SH-SY5Y (cell line): Measurements from ENCODE around the gene MST1.

Source experiments
- GATA2 ChIP-seq: IDR thresholded peaks from 2 replicates; pipeline ENCODE4 v1.6.1; 2011; ENCODE audit warnings: mild to moderate bottlenecking, low read depth, low read length
- GATA3 ChIP-seq: IDR thresholded peaks from 2 replicates; pipeline ENCODE4 v1.6.1; 2011; ENCODE audit warnings: low read depth, mild to moderate bottlenecking, low read length, moderate library complexity

The MST1 gene

DNA sequence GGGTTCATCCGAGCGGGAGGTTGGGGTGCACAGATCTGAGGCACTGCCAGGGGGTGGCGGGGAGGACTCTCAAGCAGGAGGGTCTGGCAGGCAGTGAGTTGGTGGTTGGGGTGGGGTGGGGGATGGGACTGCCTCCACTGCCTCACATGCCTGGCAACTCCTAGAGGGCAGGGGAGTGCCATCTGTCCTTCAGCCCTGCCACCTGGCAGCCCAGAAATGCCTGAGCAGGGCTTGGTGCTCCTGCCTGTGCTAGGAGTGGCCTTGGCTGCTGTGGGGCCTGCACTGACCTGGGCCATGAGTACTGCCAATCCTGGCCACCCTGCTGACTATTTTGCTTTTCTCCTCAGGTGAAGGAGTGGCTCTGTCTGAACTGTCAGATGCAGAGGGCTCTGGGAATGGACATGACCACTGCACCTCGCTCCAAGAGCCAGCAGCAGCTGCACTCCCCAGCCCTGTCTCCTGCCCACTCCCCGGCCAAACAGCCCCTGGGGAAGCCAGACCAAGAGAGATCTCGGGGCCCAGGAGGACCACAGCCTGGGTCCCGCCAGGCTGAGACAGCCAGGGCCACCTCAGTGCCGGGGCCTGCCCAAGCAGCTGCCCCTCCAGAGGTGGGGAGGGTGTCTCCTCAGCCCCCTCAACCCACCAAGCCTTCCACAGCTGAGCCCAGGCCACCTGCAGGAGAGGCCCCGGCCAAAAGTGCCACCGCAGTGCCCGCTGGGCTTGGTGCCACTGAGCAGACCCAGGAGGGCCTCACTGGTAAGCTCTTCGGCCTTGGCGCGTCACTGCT lies 47.2 kb downstream of the MST1 start:
- TF ChIP-seq GATA2 (no peak), GATA3 (no peak)

DNA sequence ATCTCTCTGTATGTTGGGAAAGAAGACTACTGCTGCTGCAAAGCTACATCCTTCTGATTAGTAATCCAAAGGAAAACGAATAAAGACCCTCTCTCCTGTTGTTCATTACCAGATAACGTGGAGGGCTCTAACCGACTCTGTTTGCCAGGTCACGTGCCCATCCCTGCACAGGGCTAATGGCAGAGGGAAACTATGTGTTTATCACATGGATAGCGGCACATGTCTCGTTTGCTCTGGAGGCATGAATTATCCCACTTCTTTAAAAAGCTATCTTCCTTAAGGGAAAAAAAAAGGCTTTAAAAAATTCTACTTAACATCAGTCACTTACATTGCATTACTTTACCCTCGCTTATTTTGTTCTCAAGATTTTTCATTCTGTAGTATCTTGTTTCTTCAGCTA lies 48.0 kb downstream of the MST1 start:
- TF ChIP-seq GATA2 (no peak), GATA3 (no peak)

DNA sequence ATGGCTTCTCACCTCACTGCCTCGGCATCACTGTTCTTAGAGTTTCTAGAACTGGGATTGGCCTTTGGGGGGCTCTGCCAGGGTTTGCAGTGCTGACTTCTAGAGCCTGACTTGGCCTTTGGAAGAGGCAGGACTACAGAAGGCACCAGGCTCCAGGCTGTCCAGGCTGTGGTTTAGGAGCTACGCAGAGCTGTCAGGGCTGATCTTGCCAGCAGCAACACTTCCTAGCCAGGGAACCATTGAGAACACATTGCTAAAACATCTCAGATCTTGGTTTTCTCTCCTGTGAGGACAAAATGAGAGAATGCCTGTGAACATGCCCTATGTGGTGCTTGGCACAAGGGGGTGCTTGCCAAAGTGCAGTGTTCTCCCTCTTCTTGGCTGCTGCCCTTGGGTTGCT lies 49.7 kb downstream of the MST1 start:
- no peak for TF ChIP-seq GATA2
- TF ChIP-seq GATA3 = no peak

DNA sequence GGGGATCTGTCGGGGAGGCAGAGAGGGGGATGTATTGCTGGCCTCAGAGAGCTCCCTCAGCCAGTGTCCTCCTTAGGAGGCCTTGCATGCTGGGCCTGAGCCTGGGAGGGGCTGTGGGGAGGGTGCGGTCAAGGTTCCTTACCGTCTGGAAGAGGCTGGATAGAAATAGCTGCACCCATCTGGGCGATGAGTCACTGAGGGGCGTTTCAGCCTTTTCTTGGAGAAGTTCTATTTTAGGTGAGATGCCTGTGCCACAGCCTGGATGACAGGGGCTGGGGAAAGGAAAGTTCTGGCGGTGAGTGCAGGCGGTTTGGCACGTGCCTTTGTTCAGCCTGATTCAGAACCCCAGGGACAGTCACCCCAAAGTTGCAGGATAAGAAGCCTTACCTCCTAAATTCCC lies 50.8 kb downstream of the MST1 start:
- no peak for TF ChIP-seq GATA3
- TF ChIP-seq GATA2 = no peak

DNA sequence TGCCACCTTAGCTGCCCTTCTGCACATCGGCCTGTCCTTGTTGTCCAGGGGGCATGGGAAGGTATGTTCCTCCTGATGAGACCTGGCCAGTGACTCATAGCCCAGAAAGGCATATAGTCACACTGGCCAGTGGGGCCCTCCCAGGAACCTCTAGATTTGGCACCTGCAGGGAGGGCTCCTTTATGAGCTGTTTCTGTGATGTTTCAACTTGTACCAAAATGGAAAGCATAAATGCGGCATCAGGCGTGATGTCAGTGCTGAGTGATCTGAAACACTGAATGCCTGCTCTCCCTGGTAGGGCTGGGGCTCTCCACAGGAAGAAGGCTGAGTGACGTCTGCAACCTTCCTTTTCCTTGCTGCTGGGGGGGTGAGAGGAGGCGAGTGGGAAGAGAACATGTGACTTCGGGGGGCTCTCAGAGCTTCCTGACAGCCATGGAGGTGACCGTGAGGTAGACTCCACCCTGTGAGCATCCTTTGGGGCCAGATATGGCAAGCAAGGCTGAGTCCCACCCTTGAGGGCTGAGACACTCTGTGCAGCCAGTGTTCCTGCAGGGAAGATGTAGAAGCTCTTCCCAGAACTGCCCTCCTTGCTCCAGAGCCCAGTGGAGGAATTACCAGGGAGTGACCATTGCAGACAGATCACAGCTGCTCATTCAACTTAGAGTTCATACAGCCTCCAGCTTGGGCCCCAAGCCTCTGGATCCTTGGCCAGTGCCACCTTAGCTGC lies 52.2 kb downstream of the MST1 start:
- TF ChIP-seq GATA2 (no peak), GATA3 (no peak)

DNA sequence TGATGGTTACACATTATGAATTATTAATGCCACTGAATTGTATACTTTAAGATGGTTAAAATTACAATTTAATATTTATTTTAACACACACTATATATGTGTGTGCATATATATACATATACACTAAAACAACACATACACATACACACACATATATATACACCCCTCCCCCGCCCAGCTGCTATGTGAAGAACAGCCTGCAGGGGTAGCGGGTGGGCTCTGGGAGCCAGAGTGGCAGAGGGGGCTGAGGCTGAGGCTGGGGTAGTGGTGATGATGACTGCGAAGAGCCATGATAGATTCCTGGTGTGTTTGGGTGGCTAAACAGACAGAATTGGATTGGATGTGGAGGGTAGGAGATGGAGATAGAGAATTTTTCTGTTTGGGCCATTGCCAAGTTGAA lies 54.5 kb downstream of the MST1 start:
- TF ChIP-seq GATA3 (no peak), GATA2 (no peak)
